Measurements from ENCODE around the gene RB1.
"Not testable (repeated sequence)": the region's sequence is repeated elsewhere in the genome, so short reads cannot be mapped to it uniquely, and the experiment has no call there.

RB1 gene

DNA sequence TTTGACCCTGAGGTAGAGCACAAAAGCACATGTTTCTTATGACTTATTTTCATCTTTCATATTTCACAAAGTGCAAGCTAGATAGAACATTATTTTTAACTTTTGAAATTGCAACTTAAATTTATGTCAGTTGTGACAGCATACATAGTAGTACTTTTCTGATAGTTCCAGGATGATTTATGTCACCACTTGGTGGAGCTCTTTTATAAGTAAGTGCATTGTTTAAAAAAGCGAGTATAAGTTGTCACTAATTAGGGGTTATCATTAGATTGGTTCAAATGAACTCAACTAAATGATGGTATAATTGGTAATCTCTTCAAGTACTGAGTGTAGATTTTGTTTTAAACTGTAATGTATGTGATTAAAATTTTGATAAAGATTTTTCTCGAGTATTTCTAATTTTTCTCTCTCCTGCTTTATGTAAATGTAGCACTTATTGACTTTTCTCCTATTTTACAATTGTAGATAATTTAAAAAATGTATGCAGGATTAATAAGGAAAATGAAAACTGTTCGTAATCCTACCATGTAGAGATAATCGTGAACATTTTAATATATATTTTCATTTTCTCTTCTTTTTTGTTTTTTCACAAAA is 31.1 kb downstream of the RB1 start:
- Histone ChIP-seq H3K27ac (no peak overlapping the region), H3K9ac (no peak overlapping the region), H3K36me3 (peaks cover 43% of the 10 kb centered on the region), H3K9me3 (peaks cover 48% of the 10 kb centered on the region), H3K4me1 (no peaks in the 10 kb centered on the region), H3K27me3 (no peaks in the 10 kb centered on the region), H3K4me2 (no peak overlapping the region), H4K20me1 (peaks cover 12% of the 10 kb centered on the region; the same call in 1 of the 2 replicates), H3K4me3 (no peak overlapping the region)
- no peak for TF ChIP-seq Cebpa-rat (IDR thresholded peaks at IDR 0.05)

DNA sequence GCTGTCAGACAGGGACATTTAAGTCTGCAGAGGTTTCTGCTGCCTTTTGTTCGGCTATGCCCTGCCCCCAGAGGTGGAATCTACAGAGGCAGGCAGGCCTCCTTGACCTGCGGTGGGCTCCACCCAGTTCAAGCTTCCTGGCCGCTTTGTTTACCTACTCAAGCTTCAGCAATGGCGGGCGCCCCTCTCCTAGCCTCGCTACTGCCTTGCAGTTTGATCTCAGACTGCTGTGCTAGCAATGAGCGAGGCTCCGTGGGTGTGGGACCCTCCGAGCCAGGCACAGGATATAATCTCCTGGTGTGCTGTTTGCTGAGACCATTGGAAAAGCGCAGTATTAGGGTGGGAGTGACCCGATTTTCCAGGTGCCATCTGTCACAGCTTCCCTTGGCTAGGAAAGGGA is 35.6 kb downstream of the RB1 start:
- not testable (repeated sequence) for H3K4me1 ChIP-seq, H3K27ac ChIP-seq, H3K4me2 ChIP-seq, H3K4me3 ChIP-seq, H3K27me3 ChIP-seq, H4K20me1 ChIP-seq, H3K9ac ChIP-seq
- peaks cover 32% of the 10 kb centered on the region for H3K9me3 ChIP-seq
- peaks cover 40% of the 10 kb centered on the region for H3K36me3 ChIP-seq

DNA sequence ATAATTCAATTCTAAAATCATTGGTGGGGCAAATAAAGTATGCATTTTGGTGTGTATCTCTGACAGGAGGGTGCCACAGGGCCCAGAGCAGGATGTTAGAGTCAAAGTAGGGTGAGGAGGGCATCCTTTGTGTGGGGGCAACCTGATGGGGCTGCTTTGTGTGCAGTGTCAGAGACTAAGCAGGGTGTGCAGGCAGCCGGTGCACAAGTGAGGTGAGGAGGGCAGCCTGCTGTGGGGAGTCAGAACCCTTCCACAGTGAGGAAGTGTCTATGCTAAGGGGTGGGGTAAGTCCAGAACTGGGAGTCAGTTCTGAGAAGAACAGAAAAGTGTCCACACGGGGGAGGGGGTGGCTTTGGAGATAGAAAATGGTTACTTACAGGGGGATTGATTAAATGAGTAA is 40.7 kb downstream of the RB1 start:
- Histone ChIP-seq H3K4me2 (no peak overlapping the region), H4K20me1 (no peaks in the 10 kb centered on the region), H3K27me3 (no peaks in the 10 kb centered on the region), H3K27ac (no peak overlapping the region), H3K36me3 (peaks cover 66% of the 10 kb centered on the region), H3K4me3 (no peak overlapping the region), H3K9ac (no peak overlapping the region), H3K4me1 (no peaks in the 10 kb centered on the region), H3K9me3 (peaks cover 9% of the 10 kb centered on the region)
- TF ChIP-seq Cebpa-rat (IDR thresholded peaks at IDR 0.05) = no peak

DNA sequence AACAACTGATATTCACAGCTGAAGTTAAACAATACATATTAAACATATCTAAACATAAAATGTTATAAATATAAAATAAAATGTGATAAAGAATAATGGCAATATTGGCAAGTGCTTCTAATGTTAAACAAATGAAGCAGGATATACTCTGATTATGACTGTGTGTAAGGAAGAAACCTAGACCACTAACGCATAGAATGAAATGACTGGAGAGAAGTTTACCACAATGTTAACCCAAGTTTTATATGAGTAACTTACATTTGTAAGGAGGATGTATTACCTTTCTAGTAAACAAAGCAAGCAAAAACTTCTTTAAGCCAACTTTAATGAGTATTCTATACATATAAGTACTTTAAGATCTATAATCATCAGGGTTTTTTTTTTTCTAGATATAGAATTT is 43.0 kb downstream of the RB1 start:
- H3K4me3 ChIP-seq = no peak overlapping the region
- H3K4me1 ChIP-seq = no peaks in the 10 kb centered on the region
- H3K36me3 ChIP-seq = peaks cover 81% of the 10 kb centered on the region
- peaks cover 24% of the 10 kb centered on the region for H3K9me3 ChIP-seq
- no peaks in the 10 kb centered on the region for H4K20me1 ChIP-seq
- no peak overlapping the region for H3K4me2 ChIP-seq
- no peaks in the 10 kb centered on the region for H3K27me3 ChIP-seq
- no peak for TF ChIP-seq Cebpa-rat (IDR thresholded peaks at IDR 0.05)
- H3K27ac ChIP-seq = no peak overlapping the region
- no peak overlapping the region for H3K9ac ChIP-seq

DNA sequence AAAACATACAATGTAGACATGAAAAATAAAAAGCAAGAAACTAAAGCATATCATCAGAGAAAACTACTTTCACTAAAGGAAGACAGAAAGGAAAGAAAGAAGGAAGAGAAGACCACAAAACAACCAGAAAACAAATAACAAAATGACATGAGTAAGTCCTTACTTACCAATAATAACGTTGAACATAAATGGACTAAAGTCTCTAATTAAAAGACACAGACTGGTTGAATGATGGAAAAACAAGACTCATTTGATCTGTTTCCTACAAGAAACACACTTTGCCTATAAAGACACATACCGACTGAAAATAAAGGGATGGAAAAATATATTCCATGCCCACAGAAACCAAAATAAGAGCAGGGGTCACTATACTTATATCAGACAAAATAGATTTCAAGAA is 46.0 kb downstream of the RB1 start:
- no peak overlapping the region for H3K4me3 ChIP-seq
- H3K4me1 ChIP-seq = no peaks in the 10 kb centered on the region
- no peak overlapping the region for H3K27ac ChIP-seq
- H3K9me3 ChIP-seq = peaks cover 52% of the 10 kb centered on the region
- H3K9ac ChIP-seq = no peak overlapping the region
- no peaks in the 10 kb centered on the region for H3K27me3 ChIP-seq
- H4K20me1 ChIP-seq = no peaks in the 10 kb centered on the region
- H3K4me2 ChIP-seq = no peak overlapping the region
- TF ChIP-seq Cebpa-rat (IDR thresholded peaks at IDR 0.05) = no peak
- peaks cover 92% of the 10 kb centered on the region for H3K36me3 ChIP-seq

DNA sequence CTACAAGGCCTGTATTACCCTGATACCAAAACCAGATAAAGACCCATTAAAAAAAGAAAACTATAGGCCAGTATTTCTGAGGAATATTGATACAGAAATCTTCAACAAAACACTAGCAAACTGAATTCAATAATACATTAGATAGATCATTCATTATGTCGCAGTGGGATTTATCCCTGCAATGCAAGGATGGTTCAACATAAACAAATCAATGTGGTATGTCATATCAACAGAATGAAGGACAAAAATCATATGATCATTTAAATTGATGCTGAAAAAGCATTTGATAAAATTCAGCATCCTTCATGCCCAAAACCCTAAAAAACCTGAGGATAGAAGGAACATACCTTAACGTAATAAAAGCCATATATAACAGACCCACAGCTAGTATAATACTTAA is 50.0 kb downstream of the RB1 start:
- Histone ChIP-seq H3K4me2 (no peak overlapping the region), H3K27me3 (no peaks in the 10 kb centered on the region), H3K36me3 (peaks cover 86% of the 10 kb centered on the region), H3K9me3 (peaks cover 57% of the 10 kb centered on the region), H3K4me3 (no peak overlapping the region; the same call in 1 of the 2 replicates), H3K9ac (no peak overlapping the region), H3K27ac (no peak overlapping the region), H4K20me1 (no peaks in the 10 kb centered on the region), H3K4me1 (no peaks in the 10 kb centered on the region)
- no peak for TF ChIP-seq Cebpa-rat (IDR thresholded peaks at IDR 0.05)

DNA sequence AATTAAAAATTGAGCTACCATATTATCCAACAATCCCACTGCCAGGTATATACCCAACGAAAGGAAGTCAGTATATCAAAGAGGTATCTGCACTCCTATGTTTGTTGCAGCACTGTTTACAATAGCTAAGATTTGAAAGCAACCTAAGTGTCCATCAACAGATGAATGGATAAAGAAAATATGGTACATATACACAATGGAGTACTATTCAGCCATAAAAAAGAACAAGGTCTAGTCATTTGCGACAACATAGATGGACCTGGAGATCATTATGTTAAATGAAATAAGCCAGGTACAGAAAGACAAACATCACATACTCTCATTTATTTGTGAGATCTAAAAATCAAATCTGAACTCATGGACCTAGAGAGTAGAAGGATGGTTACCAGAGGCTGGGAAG is 52.0 kb downstream of the RB1 start:
- H3K4me2 ChIP-seq, H3K9ac ChIP-seq, H3K27ac ChIP-seq, H3K4me3 ChIP-seq, H3K27me3 ChIP-seq, H3K4me1 ChIP-seq, H4K20me1 ChIP-seq: not testable (repeated sequence)
- peaks cover 74% of the 10 kb centered on the region for H3K36me3 ChIP-seq
- peaks cover 44% of the 10 kb centered on the region for H3K9me3 ChIP-seq

DNA sequence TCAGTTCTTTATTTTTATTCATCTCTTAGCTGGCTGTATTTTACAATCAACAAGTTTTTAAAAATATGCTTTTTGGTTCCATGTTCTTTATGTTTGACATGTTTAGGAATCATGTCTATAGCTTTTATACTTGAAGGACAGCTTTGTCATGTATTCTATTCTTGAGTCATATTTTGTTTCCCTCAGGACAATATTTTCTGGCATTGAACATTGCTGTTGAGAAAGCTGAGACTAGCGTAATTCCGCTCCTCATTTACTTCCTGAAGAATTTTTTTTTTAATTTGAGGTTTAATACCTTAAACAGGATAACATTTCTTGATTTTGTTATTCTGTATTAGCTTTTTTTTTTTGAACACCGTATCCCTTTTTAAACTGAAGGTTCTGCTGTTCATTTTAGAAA is 53.2 kb downstream of the RB1 start:
- Histone ChIP-seq H3K4me2 (no peak overlapping the region), H3K36me3 (peaks cover 72% of the 10 kb centered on the region), H3K27ac (no peak overlapping the region), H3K9ac (no peak overlapping the region), H3K4me3 (no peak overlapping the region), H3K9me3 (peaks cover 32% of the 10 kb centered on the region), H3K27me3 (no peaks in the 10 kb centered on the region), H4K20me1 (no peaks in the 10 kb centered on the region), H3K4me1 (no peaks in the 10 kb centered on the region)
- no peak for TF ChIP-seq Cebpa-rat (IDR thresholded peaks at IDR 0.05)

DNA sequence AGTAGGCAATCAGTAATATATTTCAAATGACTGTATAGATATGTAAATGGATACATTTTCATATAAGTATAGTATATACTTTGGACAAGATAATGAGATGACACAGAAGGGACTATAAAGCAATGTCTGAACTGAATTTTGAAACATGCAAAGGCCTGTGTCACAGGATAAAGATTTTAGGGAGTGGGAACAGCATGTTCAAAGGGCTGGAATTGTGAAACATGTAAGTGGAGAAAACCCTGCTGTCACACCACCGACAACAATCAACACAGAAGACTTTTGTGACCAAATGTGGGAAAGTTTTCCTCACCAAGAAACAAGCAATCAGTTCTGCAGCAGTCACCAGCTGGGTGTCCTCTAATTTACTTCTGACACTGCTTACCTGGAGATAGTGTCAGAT is 66.4 kb downstream of the RB1 start:
- Histone ChIP-seq H3K4me2 (no peak overlapping the region), H3K9ac (no peak overlapping the region), H4K20me1 (no peaks in the 10 kb centered on the region), H3K4me1 (no peaks in the 10 kb centered on the region), H3K27ac (no peak overlapping the region), H3K36me3 (peaks cover 75% of the 10 kb centered on the region), H3K9me3 (peaks cover 8% of the 10 kb centered on the region), H3K27me3 (no peaks in the 10 kb centered on the region), H3K4me3 (no peak overlapping the region)
- TF ChIP-seq Cebpa-rat (IDR thresholded peaks at IDR 0.05) = no peak

DNA sequence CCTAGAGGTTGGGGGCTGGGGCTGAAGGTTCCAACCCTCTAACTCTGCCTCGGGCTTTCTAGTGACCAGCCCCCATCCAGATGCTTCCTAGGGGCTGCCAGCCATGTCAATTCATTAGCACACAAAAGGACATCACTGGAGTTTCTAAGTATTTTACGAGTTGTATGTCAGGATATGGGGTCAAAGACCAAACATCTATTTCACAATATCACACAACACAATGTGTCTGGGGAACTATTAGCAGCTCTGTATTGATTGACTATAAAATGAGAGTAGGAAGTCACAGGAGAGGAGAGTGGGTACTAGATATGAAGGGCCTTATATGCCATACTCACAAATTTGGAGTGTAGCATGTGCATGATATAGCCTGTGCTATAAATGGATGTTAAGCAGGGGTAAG is 67.3 kb downstream of the RB1 start:
- peaks cover 75% of the 10 kb centered on the region for H3K36me3 ChIP-seq
- no peak overlapping the region for H3K27ac ChIP-seq
- peaks cover 8% of the 10 kb centered on the region for H3K9me3 ChIP-seq
- H4K20me1 ChIP-seq = no peaks in the 10 kb centered on the region
- no peak for TF ChIP-seq Cebpa-rat (IDR thresholded peaks at IDR 0.05)
- no peaks in the 10 kb centered on the region for H3K4me1 ChIP-seq
- H3K4me2 ChIP-seq = no peak overlapping the region
- no peak overlapping the region for H3K9ac ChIP-seq
- H3K27me3 ChIP-seq = no peaks in the 10 kb centered on the region
- H3K4me3 ChIP-seq = no peak overlapping the region

DNA sequence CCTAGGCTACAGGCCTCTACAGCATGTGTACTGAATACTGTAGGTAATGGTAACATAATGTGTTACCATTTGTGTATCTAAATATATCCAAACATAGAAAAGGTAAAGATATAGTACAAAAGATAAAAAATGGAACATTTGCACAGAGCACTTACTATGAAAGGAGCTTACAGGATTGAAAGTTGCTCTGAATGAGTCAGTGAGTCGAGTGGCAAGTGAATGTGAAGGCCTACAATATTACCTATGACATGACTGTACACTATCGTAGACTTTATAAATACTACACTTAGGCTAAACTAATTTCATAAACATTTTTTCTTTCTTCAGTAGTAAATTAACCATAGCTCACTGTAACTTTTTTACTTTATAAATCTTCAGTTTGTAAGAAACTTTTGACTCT is 74.3 kb downstream of the RB1 start:
- H3K9me3 ChIP-seq = peaks cover 12% of the 10 kb centered on the region
- H3K27me3 ChIP-seq = no peaks in the 10 kb centered on the region
- no peak overlapping the region for H3K9ac ChIP-seq
- H3K4me2 ChIP-seq = no peak overlapping the region
- no peak overlapping the region for H3K4me3 ChIP-seq
- no peak overlapping the region for H3K27ac ChIP-seq
- H3K36me3 ChIP-seq = peaks cover 83% of the 10 kb centered on the region
- TF ChIP-seq Cebpa-rat (IDR thresholded peaks at IDR 0.05) = no peak
- no peaks in the 10 kb centered on the region for H4K20me1 ChIP-seq
- H3K4me1 ChIP-seq = no peaks in the 10 kb centered on the region

Measured in BLaER1 (cell line).